ENCODE data around the gene CTIF.

Gene CTIF

DNA sequence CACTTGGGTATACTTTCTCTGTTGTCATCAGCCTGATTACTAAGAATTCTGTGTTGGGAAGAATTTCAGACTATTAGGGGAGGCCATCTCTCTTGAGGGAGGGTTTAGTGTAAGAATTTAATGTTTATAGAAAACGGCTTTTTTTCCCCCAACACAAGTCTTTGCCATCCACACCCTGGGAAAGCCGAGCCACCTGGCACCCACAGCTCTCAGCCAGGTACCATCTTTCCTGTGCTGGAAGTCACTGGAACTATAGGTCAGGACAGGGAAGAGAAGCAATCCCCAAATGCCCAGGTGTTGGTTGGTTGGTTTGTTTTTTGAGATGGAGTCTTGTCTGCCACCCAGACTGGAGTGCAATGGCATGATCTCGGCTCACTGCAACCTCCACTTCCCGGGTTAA is 256.9 kb downstream of the CTIF start:
- no peak for DNase-seq

GRCh38 chr18:48796491-48797205 is 257.8 kb downstream of the CTIF start:
- no peak for DNase-seq

GRCh38 chr18:48797841-48798255 is 259.0 kb downstream of the CTIF start:
- no peak for DNase-seq

GRCh38 chr18:48798334-48799245 is 259.8 kb downstream of the CTIF start:
- DNase-seq = no peak

- DNase-seq = no peak
Measured at GRCh38 chr18:48799724-48800315, 261.0 kb downstream of the CTIF start.

GRCh38 chr18:48800466-48800865 is 261.6 kb downstream of the CTIF start:
- no peak for DNase-seq

DNA sequence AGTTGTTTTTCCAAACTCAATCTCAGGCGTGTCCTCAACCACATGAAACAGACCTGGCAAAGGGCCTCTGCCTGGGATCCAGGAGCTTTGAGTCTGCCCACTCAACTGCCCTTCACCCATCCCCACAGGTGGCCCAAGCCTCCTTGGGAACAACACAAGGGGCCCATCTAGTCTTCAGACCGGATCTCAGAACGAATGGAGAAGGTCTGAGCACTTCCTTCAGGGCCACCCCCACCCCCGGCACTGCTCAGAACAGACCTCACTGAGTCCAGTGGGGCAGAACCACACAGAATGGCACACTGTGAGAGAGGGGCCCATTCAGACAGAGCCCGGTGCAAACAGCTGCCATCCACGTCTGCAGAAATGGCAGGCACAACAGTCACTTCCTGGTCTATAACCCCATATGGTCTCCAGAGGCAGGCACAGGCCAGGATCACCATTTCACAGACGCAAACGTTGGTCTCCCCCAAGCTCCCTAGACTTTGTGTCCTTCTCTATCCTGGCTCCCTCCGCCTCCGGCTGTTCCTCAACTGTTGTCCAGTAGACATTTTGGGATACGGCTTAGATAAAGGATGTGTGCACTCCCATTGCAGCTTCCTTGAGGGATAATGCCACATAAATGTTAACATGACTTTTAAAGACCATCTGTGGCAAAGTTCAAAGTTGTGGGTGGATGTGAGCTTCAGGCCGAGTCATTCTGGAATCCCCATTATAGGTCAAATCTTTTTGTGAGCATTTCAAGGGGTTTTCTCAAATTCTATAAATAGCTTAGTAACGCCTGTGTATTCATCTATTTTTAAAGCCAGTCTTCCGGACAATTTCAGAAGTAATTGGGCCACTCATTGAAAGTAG is 262.3 kb downstream of the CTIF start:
- DNase-seq = no peak

DNA sequence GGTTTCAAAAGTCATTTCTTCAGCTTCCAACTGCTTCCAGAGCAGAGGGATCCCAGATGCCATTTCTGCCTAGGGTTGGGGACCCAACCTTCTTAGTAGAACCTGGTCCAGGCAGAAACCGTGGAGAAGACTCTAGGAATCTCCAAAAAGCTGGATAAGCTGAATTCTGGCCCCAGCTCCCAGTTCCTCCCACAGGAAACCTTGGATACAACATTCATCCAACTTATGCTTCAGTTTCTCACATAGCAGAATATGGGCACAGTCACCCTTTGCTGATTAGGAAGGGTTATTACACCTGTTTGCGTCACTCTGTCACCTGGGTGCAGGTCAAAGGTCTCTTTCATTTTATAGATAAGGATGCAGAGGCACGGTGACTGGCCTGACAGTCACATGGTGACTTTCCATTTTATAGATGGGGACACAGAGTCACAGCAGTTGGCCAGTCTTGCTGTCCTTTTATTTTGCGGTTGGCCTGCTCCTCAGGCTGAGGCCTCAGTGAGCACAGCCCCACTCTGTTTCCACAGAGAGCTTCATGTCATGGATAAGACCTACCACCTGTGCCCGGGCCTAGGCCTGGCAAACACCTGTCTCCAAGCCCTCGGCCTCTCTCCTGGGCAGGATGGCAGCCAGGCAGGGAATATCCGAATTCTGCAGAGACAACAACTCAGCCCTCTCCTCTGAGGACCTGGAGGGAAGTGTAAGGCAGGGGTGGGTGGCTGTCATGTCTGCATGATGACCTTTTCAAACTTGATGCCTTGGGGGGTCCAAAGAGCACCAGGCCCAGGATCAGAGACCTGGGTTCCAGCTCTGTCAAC is 263.1 kb downstream of the CTIF start:
- DNase-seq = peak; percentile 1

- peak; percentile 15 for DNase-seq
Measured at GRCh38 chr18:48802543-48803290, 263.9 kb downstream of the CTIF start.

- no peak for DNase-seq
Measured at GRCh38 chr18:48803518-48803917, 264.7 kb downstream of the CTIF start.

GRCh38 chr18:48803951-48804855 is 265.4 kb downstream of the CTIF start:
- peak; percentile 1 for DNase-seq

DNA sequence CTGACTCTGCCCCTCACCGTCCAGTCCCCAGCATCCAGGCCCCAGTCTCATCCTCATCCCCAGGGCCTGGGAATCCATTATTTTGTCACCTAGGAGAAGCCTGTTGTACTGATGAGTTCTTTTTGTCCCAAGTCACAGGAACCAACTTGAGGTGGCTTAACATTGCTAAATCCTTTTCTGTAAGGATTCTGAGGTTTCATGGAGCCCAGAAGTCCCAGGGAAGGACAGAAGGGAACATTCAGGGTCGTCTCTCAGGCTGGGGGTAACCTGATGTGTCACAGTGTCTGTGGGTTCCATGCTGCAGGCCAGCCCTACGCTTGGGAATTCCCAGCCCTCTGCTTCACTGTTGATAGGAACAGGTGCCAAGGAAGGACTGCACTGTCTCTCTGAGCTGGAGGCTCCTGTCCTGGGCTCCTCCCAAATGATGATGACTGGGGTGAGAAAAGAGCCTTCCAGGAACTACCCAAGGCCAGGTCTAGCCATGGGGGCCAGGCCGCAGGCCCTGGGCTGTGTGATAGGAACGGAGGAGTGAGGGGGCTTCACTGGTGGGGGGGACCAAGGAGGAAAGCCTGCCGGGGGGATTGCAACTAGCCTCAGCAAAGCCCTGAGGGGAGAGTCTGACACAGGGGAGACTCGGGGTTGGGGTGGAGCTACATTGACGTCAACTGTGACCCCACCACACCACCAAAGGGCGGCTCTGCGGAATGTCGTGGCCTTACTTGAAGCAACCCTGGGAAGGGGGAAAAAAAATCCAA is 266.2 kb downstream of the CTIF start:
- peak; percentile 1 for DNase-seq

- DNase-seq = no peak
Measured at GRCh38 chr18:48805826-48806535, 267.1 kb downstream of the CTIF start.

DNA sequence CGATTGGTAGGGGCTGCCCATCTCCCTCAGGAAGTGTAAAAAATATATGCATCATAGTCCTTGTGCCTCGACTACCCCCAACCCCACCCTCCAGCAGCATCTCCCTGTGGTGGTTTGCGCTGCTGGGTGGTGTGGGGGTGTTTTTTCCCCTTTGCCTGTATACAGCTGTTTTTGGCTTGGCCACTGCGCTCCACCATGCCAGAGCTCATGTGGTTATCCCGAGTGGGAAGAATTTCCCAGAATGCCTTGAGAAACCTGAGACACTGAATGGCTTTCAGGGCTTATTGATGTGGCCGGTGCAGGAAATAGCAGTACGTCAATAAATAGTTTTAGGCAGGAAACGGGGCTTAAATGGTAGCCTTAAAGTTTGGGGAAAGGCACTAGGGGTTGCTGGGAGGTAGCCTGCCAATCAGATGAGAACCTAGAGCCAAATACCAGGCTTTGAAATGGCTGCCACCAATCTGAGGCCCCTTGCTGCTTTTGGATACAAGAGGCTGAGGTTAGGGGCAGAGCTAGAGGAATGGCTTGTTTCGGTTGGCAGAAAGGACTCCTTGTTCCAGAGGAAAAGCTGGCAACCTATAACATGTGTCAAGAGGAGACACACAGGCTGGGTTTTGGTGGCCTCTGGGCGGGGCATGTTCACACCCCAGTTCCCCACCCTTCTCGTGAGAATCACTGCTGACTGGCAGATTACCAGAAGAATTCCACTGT is 267.9 kb downstream of the CTIF start:
- peak; percentile 12 for DNase-seq

GRCh38 chr18:48808476-48808875 is 269.6 kb downstream of the CTIF start:
- DNase-seq = no peak

GRCh38 chr18:48809365-48809764 is 270.5 kb downstream of the CTIF start:
- DNase-seq = no peak

- DNase-seq = no peak
Measured at GRCh38 chr18:48810805-48811204, 272.0 kb downstream of the CTIF start.

DNA sequence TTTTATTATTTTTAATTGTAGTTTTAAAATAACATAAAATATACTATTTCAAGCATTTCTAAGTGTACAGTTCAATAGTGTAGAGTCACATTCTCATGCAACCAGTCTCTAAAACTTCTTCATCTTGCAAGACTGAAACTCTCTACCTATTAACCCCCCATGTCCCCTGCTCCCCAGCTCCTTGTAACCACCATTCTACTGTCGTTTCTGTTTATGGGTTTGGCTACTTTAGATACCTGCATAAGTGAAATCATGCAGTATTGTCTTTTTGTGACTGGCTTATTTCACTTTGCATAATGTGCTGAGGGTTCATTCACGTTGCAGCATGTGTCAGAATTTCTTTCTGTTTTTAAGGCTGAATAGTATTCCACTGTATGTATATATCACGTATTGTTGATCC is 272.6 kb downstream of the CTIF start:
- peak; percentile 1 for DNase-seq
